ENCODE results near the gene IVD. TPM values are rescaled to one million over a fixed set of nuclear protein-coding genes. Genes with fewer than 3 reads are reported as not detected.

Gene IVD
- total RNA-seq, 1 donor from 2014 or later: 44.3 TPM

- H3K36me3 Mint-ChIP-seq (ENCODE audit: unreplicated experiment): no peaks in the 10 kb centered on the region
- DNase-seq: no peak
- no peaks in the 10 kb centered on the region for H3K9me3 Mint-ChIP-seq (ENCODE audit: unreplicated experiment)
- H3K27ac Mint-ChIP-seq (ENCODE audit: unreplicated experiment): no peak overlapping the region
- H3K27me3 Mint-ChIP-seq (ENCODE audit: unreplicated experiment): no peaks in the 10 kb centered on the region
- no peaks in the 10 kb centered on the region for H3K4me1 Mint-ChIP-seq (ENCODE audit: low read depth, unreplicated experiment)
- no peak for TF ChIP-seq CTCF (IDR thresholded peaks at IDR 0.05; ENCODE audit: partially characterized antibody, unreplicated experiment)
- no peak overlapping the region for H3K4me3 Mint-ChIP-seq (ENCODE audit: unreplicated experiment)
Observed at GRCh38 chr15:40399370-40399769, 6.2 kb upstream of the IVD start.

- no peak for DNase-seq
- TF ChIP-seq CTCF (IDR thresholded peaks at IDR 0.05; ENCODE audit: partially characterized antibody, unreplicated experiment): no peak
- Mint-ChIP-seq H3K4me1 (ENCODE audit: low read depth, unreplicated experiment) (peaks cover 6% of the 10 kb centered on the region), H3K27ac (ENCODE audit: unreplicated experiment) (peak overlapping the region; percentile 24), H3K4me3 (ENCODE audit: unreplicated experiment) (no peak overlapping the region), H3K27me3 (ENCODE audit: unreplicated experiment) (no peaks in the 10 kb centered on the region), H3K9me3 (ENCODE audit: unreplicated experiment) (peaks cover 5% of the 10 kb centered on the region), H3K36me3 (ENCODE audit: unreplicated experiment) (no peaks in the 10 kb centered on the region)
Observed at GRCh38 chr15:40407330-40407990, 1.9 kb downstream of the IVD start.

DNA sequence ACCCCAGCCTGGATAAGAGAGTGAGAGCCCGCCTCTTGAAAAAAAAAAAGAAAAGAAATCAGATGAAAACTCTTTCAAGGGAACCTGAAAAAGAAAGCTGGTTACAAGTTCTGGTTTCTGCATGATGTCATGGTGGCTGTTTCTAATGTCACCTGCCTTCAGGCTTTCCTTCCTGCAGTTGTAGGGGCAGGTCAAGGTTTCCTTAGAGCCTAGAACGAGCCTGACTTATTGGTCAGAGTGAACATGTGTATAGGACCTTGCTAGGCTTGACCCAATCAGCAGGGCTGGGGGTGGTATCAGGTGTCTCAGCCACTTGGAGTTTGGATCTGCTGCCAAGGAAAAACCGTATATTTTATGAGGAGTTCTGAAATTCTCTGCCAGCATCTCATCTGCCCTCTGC is 3.8 kb downstream of the IVD start:
- H3K36me3 Mint-ChIP-seq (ENCODE audit: unreplicated experiment): no peaks in the 10 kb centered on the region
- peaks cover 5% of the 10 kb centered on the region for H3K9me3 Mint-ChIP-seq (ENCODE audit: unreplicated experiment)
- no peak overlapping the region for H3K27ac Mint-ChIP-seq (ENCODE audit: unreplicated experiment)
- no peak for TF ChIP-seq CTCF (IDR thresholded peaks at IDR 0.05; ENCODE audit: partially characterized antibody, unreplicated experiment)
- H3K27me3 Mint-ChIP-seq (ENCODE audit: unreplicated experiment): no peaks in the 10 kb centered on the region
- no peak overlapping the region for H3K4me3 Mint-ChIP-seq (ENCODE audit: unreplicated experiment)
- H3K4me1 Mint-ChIP-seq (ENCODE audit: low read depth, unreplicated experiment): peaks cover 6% of the 10 kb centered on the region
- DNase-seq: no peak

DNA sequence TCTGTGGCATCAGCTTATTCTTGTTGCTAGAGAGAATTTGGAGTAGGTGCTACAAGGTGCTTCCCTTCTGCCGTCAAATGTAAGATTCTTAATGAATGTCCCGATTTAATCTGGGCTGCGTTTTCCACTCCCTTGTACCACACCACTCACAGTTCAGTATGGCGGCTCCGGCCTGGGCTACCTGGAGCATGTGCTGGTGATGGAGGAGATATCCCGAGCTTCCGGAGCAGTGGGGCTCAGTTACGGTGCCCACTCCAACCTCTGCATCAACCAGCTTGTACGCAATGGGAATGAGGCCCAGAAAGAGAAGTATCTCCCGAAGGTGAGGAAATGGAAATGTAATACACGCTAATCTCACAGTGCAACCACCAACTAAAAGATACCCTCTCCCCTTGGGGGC is 4.9 kb downstream of the IVD start:
- no peak for TF ChIP-seq CTCF (IDR thresholded peaks at IDR 0.05; ENCODE audit: partially characterized antibody, unreplicated experiment)
- H3K36me3 Mint-ChIP-seq (ENCODE audit: unreplicated experiment): no peaks in the 10 kb centered on the region
- no peaks in the 10 kb centered on the region for H3K27me3 Mint-ChIP-seq (ENCODE audit: unreplicated experiment)
- peaks cover 5% of the 10 kb centered on the region for H3K9me3 Mint-ChIP-seq (ENCODE audit: unreplicated experiment)
- no peak overlapping the region for H3K4me3 Mint-ChIP-seq (ENCODE audit: unreplicated experiment)
- H3K4me1 Mint-ChIP-seq (ENCODE audit: low read depth, unreplicated experiment): peaks cover 1% of the 10 kb centered on the region
- no peak overlapping the region for H3K27ac Mint-ChIP-seq (ENCODE audit: unreplicated experiment)
- no peak for DNase-seq

- peaks cover 5% of the 10 kb centered on the region for H3K9me3 Mint-ChIP-seq (ENCODE audit: unreplicated experiment)
Observed at GRCh38 chr15:40412095-40412759, 6.6 kb downstream of the IVD start.

More at GRCh38 chr15:40412095-40412759, 6.6 kb downstream of the IVD start:
- H3K4me3 Mint-ChIP-seq (ENCODE audit: unreplicated experiment): peak overlapping the region; percentile 22
- H3K36me3 Mint-ChIP-seq (ENCODE audit: unreplicated experiment): no peaks in the 10 kb centered on the region
- no peaks in the 10 kb centered on the region for H3K27me3 Mint-ChIP-seq (ENCODE audit: unreplicated experiment)
- no peaks in the 10 kb centered on the region for H3K4me1 Mint-ChIP-seq (ENCODE audit: low read depth, unreplicated experiment)
- DNase-seq: no peak
- TF ChIP-seq CTCF (IDR thresholded peaks at IDR 0.05; ENCODE audit: partially characterized antibody, unreplicated experiment): no peak
- H3K27ac Mint-ChIP-seq (ENCODE audit: unreplicated experiment): no peak overlapping the region
